Measurements from ENCODE around the gene PPIL4.

Gene PPIL4

GRCh38 chr6:149476789-149477455, 68.9 kb downstream of the PPIL4 start:
- DNase-seq (ENCODE audit: low spot score), result no peak
- Histone ChIP-seq H3K36me3 (ENCODE audit: low read depth) (no peaks in the 10 kb centered on the region), H3K27me3 (ENCODE audit: insufficient read depth, poor library complexity, severe bottlenecking) (no peaks in the 10 kb centered on the region), H3K4me3 (ENCODE audit: severe bottlenecking) (no peak overlapping the region), H3K4me1 (ENCODE audit: insufficient read depth, poor library complexity, severe bottlenecking) (no peaks in the 10 kb centered on the region), H3K27ac (ENCODE audit: poor library complexity, severe bottlenecking) (no peak overlapping the region), H3K9me3 (ENCODE audit: severe bottlenecking) (no peaks in the 10 kb centered on the region)
- no peak for TF ChIP-seq CTCF (IDR thresholded peaks at IDR 0.05; ENCODE audit: poor library complexity, severe bottlenecking)
- ATAC-seq (ENCODE audit: low read depth), result no peak

GRCh38 chr6:149474108-149474935, 71.5 kb downstream of the PPIL4 start:
- H3K27ac ChIP-seq (ENCODE audit: poor library complexity, severe bottlenecking), result no peak overlapping the region
- DNase-seq (ENCODE audit: low spot score) (no peak), ATAC-seq (ENCODE audit: low read depth) (no peak)
- no peaks in the 10 kb centered on the region for H3K9me3 ChIP-seq (ENCODE audit: severe bottlenecking)
- H3K4me1 ChIP-seq (ENCODE audit: insufficient read depth, poor library complexity, severe bottlenecking), result no peaks in the 10 kb centered on the region
- no peaks in the 10 kb centered on the region for H3K36me3 ChIP-seq (ENCODE audit: low read depth)
- H3K4me3 ChIP-seq (ENCODE audit: severe bottlenecking), result no peak overlapping the region
- no peak for TF ChIP-seq CTCF (IDR thresholded peaks at IDR 0.05; ENCODE audit: poor library complexity, severe bottlenecking)
- no peaks in the 10 kb centered on the region for H3K27me3 ChIP-seq (ENCODE audit: insufficient read depth, poor library complexity, severe bottlenecking)

GRCh38 chr6:149473080-149474052, 72.5 kb downstream of the PPIL4 start:
- DNase-seq (ENCODE audit: low spot score), result no peak
- Histone ChIP-seq H3K36me3 (ENCODE audit: low read depth) (no peaks in the 10 kb centered on the region), H3K4me1 (ENCODE audit: insufficient read depth, poor library complexity, severe bottlenecking) (no peaks in the 10 kb centered on the region), H3K4me3 (ENCODE audit: severe bottlenecking) (no peak overlapping the region), H3K27ac (ENCODE audit: poor library complexity, severe bottlenecking) (no peak overlapping the region), H3K27me3 (ENCODE audit: insufficient read depth, poor library complexity, severe bottlenecking) (no peaks in the 10 kb centered on the region), H3K9me3 (ENCODE audit: severe bottlenecking) (no peaks in the 10 kb centered on the region)
- no peak for TF ChIP-seq CTCF (IDR thresholded peaks at IDR 0.05; ENCODE audit: poor library complexity, severe bottlenecking)
- 0 out of 3 replicates have a peak, but pooled peaks have one; percentile 42 for ATAC-seq (ENCODE audit: low read depth)

GRCh38 chr6:149472241-149472640, 73.6 kb downstream of the PPIL4 start:
- no peak for DNase-seq (ENCODE audit: low spot score)
- no peak for ATAC-seq (ENCODE audit: low read depth)
- H3K4me3 ChIP-seq (ENCODE audit: severe bottlenecking), result no peak overlapping the region
- no peak for TF ChIP-seq CTCF (IDR thresholded peaks at IDR 0.05; ENCODE audit: poor library complexity, severe bottlenecking)
- H3K36me3 ChIP-seq (ENCODE audit: low read depth), result no peaks in the 10 kb centered on the region
- H3K27me3 ChIP-seq (ENCODE audit: insufficient read depth, poor library complexity, severe bottlenecking), result no peaks in the 10 kb centered on the region
- H3K9me3 ChIP-seq (ENCODE audit: severe bottlenecking), result no peaks in the 10 kb centered on the region
- H3K27ac ChIP-seq (ENCODE audit: poor library complexity, severe bottlenecking), result no peak overlapping the region
- no peaks in the 10 kb centered on the region for H3K4me1 ChIP-seq (ENCODE audit: insufficient read depth, poor library complexity, severe bottlenecking)

Measured in RWPE2 (cell line).